Thyroid gland (tissue), 4 donors: ENCODE results near the gene GOLGA6A. TPM values are rescaled to one million over a fixed set of nuclear protein-coding genes. Genes with fewer than 3 reads are reported as not detected.
A peak's percentile ranks its signal among the peaks of the same experiment; 100 is the strongest.

Experiments used
- DNase-seq, 2 donors: peaks; one replicate each; pipeline ENCODE4 v3.0.0-alpha.2; 2019
- H3K27ac ChIP-seq, 3 donors: fragments of 200-600 bp; sonication (generic); 1 replicate in 2 of 3; 2 replicates in 1 of 3; pipeline ENCODE4 v1.5.1; 2016 to 2019; ENCODE audit warnings: mild to moderate bottlenecking in 1 of 3, moderate library complexity in 1 of 3
- H3K27me3 ChIP-seq: fragments of 200-600 bp; sonication (generic); one replicate; pipeline ENCODE4 v1.5.1; 2019
- H3K36me3 ChIP-seq, 2 donors: fragments of 200-600 bp; sonication (generic); one replicate each; pipeline ENCODE4 v1.5.1; 2016 to 2019
- H3K4me1 ChIP-seq, 2 donors: fragments of 200-600 bp; sonication (generic); one replicate each; pipeline ENCODE4 v1.5.1; 2017 to 2019
- H3K4me3 ChIP-seq, 3 donors: fragments of 200-600 bp; sonication (generic); replicated peaks in 1 of 3; 1 replicate in 2 of 3; 2 replicates in 1 of 3; pipeline ENCODE4 v1.5.1; 2016; ENCODE audit warnings: mild to moderate bottlenecking in 1 of 3
- H3K9me3 ChIP-seq: fragments of 200-600 bp; sonication (generic); one replicate; pipeline ENCODE4 v1.5.1; 2017
- POLR2A ChIP-seq, 2 donors: fragments of 450-650 bp; IDR thresholded peaks; one replicate each; pipeline ENCODE4 v1.6.1; 2017; ENCODE audit warnings: antibody characterized with exemption in 2 of 2, mild to moderate bottlenecking in 2 of 2, moderate library complexity in 1 of 2
- WGBS, 2 donors: methylation state at CpG; one replicate each; pipeline ENCODE4 v1.1.5; 2017; 5-methylcytosine and 5-hydroxymethylcytosine counted together
- intact Hi-C: fragments of 100-400 bp; cut with DNase I; formaldehyde crosslinking; loops from one replicate; pipeline ENCODE4 v1.15.1; 2023
- total RNA-seq, 4 donors: library from RNA; depleted of rRNA; stranded (reverse); fragments of >200 nt; gene quantifications; one replicate each; pipeline ENCODE4 v1.2.3, GENCODE V29; 2016
- TF ChIP-seq, protein P1 (sequence below), 6 experiments: fragments of 200-600 bp in 3 of 6; fragments of 450-650 bp in 3 of 6; sonication (generic) in 3 of 6; IDR thresholded peaks; one replicate each; pipeline ENCODE4 v1.5.1; 2016 to 2019; ENCODE audit warnings: antibody characterized with exemption in 6 of 6, mild to moderate bottlenecking in 2 of 6, inconsistent platforms in 1 of 6, moderate library complexity in 1 of 6

GOLGA6A gene
- total RNA-seq, 4 donors from 2014 or later = 0.22 to 0.54 TPM; not detected in 2

DNA sequence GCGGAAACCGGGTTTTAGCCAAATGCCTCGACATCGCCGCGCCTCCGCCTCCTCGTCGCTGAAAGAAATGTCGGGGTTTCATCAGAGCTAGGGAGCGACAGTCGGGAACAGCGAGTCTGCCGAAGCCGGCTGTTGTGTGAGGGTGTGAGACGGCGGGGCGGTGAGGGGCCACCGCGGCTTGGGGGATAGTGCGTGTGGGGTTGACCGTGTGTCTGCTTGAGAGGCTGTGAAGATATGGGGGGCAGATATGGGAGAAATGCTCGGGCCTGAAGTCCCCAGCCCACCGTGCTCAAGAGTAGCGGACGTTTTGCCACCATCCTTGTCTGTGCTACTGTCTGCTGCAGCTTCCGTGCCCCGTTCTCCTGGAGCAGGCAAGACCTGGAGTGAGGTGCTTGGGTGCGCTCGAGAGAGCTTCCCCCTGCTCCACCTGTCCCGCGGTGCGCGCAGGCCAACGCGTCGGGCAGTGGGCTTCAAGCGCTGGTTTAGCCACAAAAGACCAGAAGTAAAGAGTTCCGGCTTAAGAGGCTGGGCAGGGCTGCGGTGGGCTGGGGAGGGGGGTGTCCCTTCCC lies 47.3 kb upstream of the GOLGA6A start:
- Histone ChIP-seq H3K9me3 (no peaks in the 10 kb centered on the region), H3K4me3 (peak overlapping the region in 1 of 3 donors; percentile 6), H3K4me1 (peaks cover 3 to 37% of the 10 kb centered on the region in 2 donors), H3K36me3 (no peaks in the 10 kb centered on the region), H3K27ac (no peak overlapping the region), H3K27me3 (peaks cover 25% of the 10 kb centered on the region)
- no peak for TF ChIP-seq POLR2A (IDR thresholded peaks at IDR 0.05)
- TF ChIP-seq, protein P1, sequence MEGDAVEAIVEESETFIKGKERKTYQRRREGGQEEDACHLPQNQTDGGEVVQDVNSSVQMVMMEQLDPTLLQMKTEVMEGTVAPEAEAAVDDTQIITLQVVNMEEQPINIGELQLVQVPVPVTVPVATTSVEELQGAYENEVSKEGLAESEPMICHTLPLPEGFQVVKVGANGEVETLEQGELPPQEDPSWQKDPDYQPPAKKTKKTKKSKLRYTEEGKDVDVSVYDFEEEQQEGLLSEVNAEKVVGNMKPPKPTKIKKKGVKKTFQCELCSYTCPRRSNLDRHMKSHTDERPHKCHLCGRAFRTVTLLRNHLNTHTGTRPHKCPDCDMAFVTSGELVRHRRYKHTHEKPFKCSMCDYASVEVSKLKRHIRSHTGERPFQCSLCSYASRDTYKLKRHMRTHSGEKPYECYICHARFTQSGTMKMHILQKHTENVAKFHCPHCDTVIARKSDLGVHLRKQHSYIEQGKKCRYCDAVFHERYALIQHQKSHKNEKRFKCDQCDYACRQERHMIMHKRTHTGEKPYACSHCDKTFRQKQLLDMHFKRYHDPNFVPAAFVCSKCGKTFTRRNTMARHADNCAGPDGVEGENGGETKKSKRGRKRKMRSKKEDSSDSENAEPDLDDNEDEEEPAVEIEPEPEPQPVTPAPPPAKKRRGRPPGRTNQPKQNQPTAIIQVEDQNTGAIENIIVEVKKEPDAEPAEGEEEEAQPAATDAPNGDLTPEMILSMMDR (IDR thresholded peaks at IDR 0.05) = no peak
- intact Hi-C loops = loop anchor here (2.0 kb wide), 1 partner anchor 173 kb away; no protein-coding TSS in a partner anchor
- DNase-seq = no peak
- WGBS, 2 donors = 4 to 5% methylated on average over 23 to 37 of the region's 40 CpGs

DNA sequence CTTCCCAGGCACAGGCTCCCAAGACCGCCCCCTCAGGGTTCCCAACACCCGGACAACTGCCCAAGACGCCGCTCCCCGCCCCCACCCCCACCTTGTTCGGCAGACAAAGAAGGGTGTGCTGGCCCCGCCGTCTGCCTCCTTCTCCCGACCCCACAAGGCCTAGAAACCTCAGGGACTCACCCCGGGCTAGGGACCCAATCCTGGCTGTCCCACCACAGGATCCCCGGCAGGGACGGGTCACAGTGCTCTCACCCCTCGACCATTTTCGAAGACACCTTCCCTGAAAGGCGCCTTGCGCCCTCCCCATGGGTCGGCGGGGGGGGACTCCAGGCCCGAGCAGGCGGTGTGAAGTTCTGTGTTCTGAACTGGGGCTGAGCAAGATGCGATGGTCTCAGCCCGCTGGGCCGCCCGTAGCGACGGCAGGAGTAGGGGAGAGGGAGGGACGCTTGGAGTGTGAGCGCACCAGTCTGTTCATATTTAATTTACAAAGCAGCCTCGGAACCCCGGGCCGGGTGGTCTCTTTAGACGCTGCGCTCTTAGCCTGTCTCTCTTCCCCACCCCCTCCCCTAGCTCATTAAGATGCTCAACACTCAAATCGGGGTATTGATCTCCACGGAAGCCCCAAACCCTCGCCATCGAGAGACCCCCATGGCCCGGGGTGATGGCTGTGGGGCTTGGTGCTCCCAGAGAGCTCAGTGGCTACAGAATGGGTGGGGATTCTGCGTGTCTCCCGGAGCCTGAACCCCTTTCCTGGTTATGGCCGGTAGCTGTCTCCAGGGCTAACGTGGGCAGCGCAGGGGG lies 46.6 kb upstream of the GOLGA6A start:
- no peak for DNase-seq
- Histone ChIP-seq H3K4me3 (no peak overlapping the region), H3K27me3 (peaks cover 25% of the 10 kb centered on the region), H3K4me1 (peaks cover 3 to 33% of the 10 kb centered on the region in 2 donors), H3K9me3 (no peaks in the 10 kb centered on the region), H3K36me3 (no peaks in the 10 kb centered on the region), H3K27ac (no peak overlapping the region)
- intact Hi-C loops = loop anchor here (2.0 kb wide), 1 partner anchor 174 kb away; no protein-coding TSS in a partner anchor
- WGBS, 2 donors = 10 to 14% methylated on average over 21 to 23 of the region's 43 CpGs
- TF ChIP-seq, protein P1 (IDR thresholded peaks at IDR 0.05) = no peak
- TF ChIP-seq POLR2A (IDR thresholded peaks at IDR 0.05) = no peak

DNA sequence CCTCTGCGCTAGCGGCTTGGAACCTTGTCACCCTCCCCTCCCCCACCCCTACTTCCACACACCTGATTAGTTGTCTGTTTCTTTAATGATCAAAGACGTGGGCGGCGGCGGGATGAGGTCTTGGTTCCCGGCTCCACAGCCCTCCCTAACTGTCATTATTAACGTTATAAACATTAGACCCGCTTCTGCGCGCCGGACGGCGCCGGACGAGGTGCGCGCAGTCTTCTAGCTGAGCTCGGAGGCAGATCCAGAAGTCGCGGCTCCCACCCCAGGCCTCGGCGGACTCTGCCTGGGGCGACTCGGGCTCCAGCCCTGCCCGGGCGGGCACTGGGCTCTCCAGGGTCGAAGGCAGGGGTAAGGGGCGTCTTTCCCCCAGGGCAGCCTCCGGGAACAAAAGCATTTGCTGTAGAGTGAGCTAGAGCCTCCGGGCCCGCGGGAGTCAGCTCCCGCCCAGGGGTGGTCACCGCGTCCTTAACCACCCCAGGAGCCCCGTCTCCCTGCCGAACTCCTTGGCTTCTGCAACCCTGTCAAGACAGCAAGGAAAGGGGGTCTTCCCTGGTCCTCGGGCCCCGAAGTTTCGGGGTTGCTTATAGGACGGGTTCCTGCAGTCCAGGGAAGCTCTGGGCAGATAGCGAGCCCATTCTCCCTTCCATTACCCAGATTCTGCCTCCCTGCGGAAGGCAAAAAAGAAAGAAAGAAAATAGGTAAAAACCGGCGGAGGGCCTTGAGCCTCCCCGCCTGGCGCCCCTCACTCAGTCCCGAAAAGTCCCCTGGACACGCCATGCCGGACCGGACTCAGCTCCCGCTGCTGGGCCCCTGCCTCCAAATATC lies 45.8 kb upstream of the GOLGA6A start:
- Histone ChIP-seq H3K4me3 (peak overlapping the region in 1 of 3 donors; percentile 7), H3K9me3 (no peaks in the 10 kb centered on the region), H3K27ac (no peak overlapping the region), H3K27me3 (peaks cover 25% of the 10 kb centered on the region), H3K4me1 (peaks cover 3 to 34% of the 10 kb centered on the region in 2 donors), H3K36me3 (no peaks in the 10 kb centered on the region)
- WGBS, 2 donors = 10 to 16% methylated on average over 26 to 32 of the region's 53 CpGs
- TF ChIP-seq, protein P1 (IDR thresholded peaks at IDR 0.05) = no peak
- TF ChIP-seq POLR2A (IDR thresholded peaks at IDR 0.05) = no peak
- intact Hi-C loops = loop anchor here (2.0 kb wide), 1 partner anchor 175 kb away; no protein-coding TSS in a partner anchor
- DNase-seq = no peak

DNA sequence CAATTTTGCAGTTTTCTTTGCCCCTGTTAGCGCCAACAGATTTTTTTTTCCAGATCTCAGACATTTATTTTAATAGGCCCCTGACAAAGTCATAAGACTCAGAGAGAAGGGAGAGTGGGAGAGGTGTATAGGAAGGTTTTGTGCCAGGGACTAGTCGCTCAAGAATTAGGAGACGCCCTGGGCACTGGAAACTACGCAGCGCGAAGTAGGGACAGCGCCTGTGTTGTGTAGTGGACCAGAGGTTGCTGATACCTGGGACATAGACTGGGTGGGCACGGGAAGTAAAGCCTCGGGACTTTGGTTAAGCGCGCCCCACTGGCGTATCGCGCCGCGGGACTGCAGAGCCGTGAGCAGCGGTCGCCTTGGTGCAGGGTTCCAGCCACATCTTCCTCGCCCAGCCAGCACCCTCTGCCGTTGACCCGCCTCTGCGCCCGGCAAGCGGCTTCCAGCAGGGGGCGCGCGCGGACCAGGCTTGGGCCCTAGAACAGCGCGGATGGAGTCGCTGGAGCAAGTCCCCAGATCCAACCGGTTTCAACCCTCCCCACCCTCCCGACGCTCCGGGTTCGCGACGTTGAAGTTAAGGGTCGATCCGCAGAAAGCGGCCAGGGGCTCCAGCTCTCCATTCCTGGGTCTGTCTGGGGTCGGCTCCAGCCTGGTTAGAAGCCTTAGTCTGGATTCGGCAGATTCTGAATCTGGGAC lies 45.1 kb upstream of the GOLGA6A start:
- TF ChIP-seq, protein P1 (IDR thresholded peaks at IDR 0.05) = peak; percentile 81 to 99 (median 97)
- TF ChIP-seq POLR2A (IDR thresholded peaks at IDR 0.05) = no peak
- Histone ChIP-seq H3K27ac (no peak overlapping the region), H3K4me3 (peak overlapping the region in 1 of 3 donors; percentile 7), H3K9me3 (no peaks in the 10 kb centered on the region), H3K27me3 (peaks cover 25% of the 10 kb centered on the region), H3K36me3 (no peaks in the 10 kb centered on the region), H3K4me1 (peaks cover 3 to 42% of the 10 kb centered on the region in 2 donors)
- peak; percentile 85 to 88 for DNase-seq
- 12 to 17% methylated on average over 20 to 27 of the region's 44 CpGs for WGBS, 2 donors
- intact Hi-C loops = no loop called here
